BE2C (cell line): ENCODE data around the gene FOSB.

Source experiments
- DNase-seq: peaks from one replicate; pipeline ENCODE4 v3.0.0-alpha.2; 2020
- H3K27me3 ChIP-seq: fragments of 250-450 bp; sonication (Bioruptor Pico); 2 replicates; pipeline ENCODE4 v1.5.1; 2020; ENCODE audit warnings: mild to moderate bottlenecking
- H3K36me3 ChIP-seq: fragments of 250-450 bp; sonication (Bioruptor Pico); 2 replicates; pipeline ENCODE4 v1.5.1; 2020; ENCODE audit warnings: mild to moderate bottlenecking
- H3K4me1 ChIP-seq: fragments of 250-450 bp; sonication (Bioruptor Pico); 2 replicates; pipeline ENCODE4 v1.5.1; 2020
- H3K4me3 ChIP-seq: 2 replicates; pipeline ENCODE4 v1.5.1; 2011; ENCODE audit warnings: low read depth, low read length
- H3K9me3 ChIP-seq: fragments of 250-450 bp; sonication (Bioruptor Pico); 2 replicates; pipeline ENCODE4 v1.5.1; 2020
- TF ChIP-seq, protein P1 (sequence below): IDR thresholded peaks from 2 replicates; pipeline ENCODE4 v1.5.1; 2012; ENCODE audit warnings: mild to moderate bottlenecking, low read depth, low read length

FOSB gene

DNA sequence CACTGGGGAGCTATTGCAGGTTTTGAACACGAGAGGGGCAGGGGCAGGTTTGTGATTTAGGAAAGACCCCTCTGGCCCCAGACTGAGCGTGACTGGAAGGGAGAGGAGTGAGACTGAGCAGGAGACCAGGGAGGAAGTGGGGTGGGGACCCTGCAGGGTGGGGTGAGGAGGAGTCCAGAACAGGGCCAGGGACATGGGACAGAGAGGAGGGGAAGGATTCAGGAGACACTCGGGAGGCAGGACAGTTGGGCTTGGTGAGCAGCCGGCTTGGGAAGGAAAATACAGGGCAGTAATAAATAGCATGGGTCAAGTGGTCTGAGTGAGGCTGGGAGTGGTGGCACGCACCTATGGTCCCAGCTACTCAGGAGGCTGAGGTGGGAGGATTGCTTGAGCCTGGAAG is 9.4 kb downstream of the FOSB start:
- DNase-seq = no peak
- peaks cover 3% of the 10 kb centered on the region; the same call in 1 of the 2 replicates for H3K4me1 ChIP-seq
- no peak overlapping the region for H3K4me3 ChIP-seq
- H3K9me3 ChIP-seq = no peaks in the 10 kb centered on the region
- H3K36me3 ChIP-seq = no peaks in the 10 kb centered on the region
- TF ChIP-seq, protein P1, sequence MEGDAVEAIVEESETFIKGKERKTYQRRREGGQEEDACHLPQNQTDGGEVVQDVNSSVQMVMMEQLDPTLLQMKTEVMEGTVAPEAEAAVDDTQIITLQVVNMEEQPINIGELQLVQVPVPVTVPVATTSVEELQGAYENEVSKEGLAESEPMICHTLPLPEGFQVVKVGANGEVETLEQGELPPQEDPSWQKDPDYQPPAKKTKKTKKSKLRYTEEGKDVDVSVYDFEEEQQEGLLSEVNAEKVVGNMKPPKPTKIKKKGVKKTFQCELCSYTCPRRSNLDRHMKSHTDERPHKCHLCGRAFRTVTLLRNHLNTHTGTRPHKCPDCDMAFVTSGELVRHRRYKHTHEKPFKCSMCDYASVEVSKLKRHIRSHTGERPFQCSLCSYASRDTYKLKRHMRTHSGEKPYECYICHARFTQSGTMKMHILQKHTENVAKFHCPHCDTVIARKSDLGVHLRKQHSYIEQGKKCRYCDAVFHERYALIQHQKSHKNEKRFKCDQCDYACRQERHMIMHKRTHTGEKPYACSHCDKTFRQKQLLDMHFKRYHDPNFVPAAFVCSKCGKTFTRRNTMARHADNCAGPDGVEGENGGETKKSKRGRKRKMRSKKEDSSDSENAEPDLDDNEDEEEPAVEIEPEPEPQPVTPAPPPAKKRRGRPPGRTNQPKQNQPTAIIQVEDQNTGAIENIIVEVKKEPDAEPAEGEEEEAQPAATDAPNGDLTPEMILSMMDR = no peak
- H3K27me3 ChIP-seq = peaks cover 32% of the 10 kb centered on the region

GRCh38 chr19:45477713-45478453 is 10.1 kb downstream of the FOSB start:
- H3K4me3 ChIP-seq = peak overlapping the region; percentile 39
- TF ChIP-seq, protein P1 = no peak
- H3K9me3 ChIP-seq = no peaks in the 10 kb centered on the region
- no peak for DNase-seq
- no peaks in the 10 kb centered on the region for H3K36me3 ChIP-seq
- peaks cover 3% of the 10 kb centered on the region; the same call in 1 of the 2 replicates for H3K4me1 ChIP-seq
- peaks cover 25% of the 10 kb centered on the region for H3K27me3 ChIP-seq

GRCh38 chr19:45478454-45479238 is 10.8 kb downstream of the FOSB start:
- TF ChIP-seq, protein P1 = peak; percentile 96
- DNase-seq = peak; percentile 88
- H3K36me3 ChIP-seq = no peaks in the 10 kb centered on the region
- peaks cover 24% of the 10 kb centered on the region for H3K27me3 ChIP-seq
- H3K9me3 ChIP-seq = no peaks in the 10 kb centered on the region
- peaks cover 3% of the 10 kb centered on the region; the same call in 1 of the 2 replicates for H3K4me1 ChIP-seq
- H3K4me3 ChIP-seq = peak overlapping the region; percentile 65

- Histone ChIP-seq H3K27me3 (no peaks in the 10 kb centered on the region), H3K4me3 (no peak overlapping the region), H3K36me3 (no peaks in the 10 kb centered on the region), H3K4me1 (peaks cover 4% of the 10 kb centered on the region; the same call in 1 of the 2 replicates), H3K9me3 (no peaks in the 10 kb centered on the region)
- DNase-seq = no peak
- TF ChIP-seq, protein P1 = no peak
Observed at GRCh38 chr19:45483033-45483432, 15.2 kb downstream of the FOSB start.

DNA sequence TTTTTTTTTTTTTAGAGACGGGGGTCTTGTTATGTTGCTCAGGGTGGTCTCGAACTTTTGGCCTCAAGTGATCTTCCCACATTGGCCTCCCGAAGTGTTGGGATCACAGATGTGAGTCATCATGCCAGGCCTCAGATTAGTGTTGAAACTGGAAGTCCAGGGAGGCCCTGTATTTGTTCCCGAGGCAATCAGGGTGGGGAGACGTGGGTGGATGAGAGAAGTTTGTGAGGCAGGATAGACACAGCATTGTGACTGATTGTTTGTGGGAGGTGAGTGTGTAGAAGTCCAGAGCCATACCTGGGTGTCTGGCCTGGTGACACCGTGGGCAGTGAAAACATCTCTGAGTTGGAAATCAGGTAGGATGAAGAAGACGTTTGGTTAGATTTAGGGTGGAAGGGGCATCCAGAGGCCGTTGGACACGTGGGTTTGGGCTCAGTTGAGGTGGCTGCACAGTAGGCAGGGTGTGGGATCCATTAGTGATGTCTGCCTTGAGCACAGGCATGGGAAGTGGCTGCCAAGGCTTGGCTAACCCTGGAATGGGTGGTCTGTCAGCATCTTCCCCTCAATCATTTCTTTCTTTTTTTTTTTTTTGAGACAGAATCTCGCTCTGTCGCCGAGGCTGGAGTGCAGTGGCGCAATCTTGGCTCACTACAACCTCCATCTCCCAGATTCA is 16.6 kb downstream of the FOSB start:
- no peak overlapping the region for H3K4me3 ChIP-seq
- DNase-seq = no peak
- TF ChIP-seq, protein P1 = no peak
- H3K4me1 ChIP-seq = 0 out of 2 replicates have a peak, but pooled peaks cover 3% of the 10 kb centered on the region
- H3K9me3 ChIP-seq = no peaks in the 10 kb centered on the region
- no peaks in the 10 kb centered on the region for H3K27me3 ChIP-seq
- H3K36me3 ChIP-seq = no peaks in the 10 kb centered on the region
